Erythroblast (primary cell): ENCODE results near the gene TM9SF4.

Experiments
- GATA1 ChIP-seq: IDR thresholded peaks from 2 replicates; pipeline ENCODE4 v1.6.1; 2011; ENCODE audit warnings: low read depth, mild to moderate bottlenecking, control low read depth, low read length, moderate library complexity
- POLR2A ChIP-seq: IDR thresholded peaks from 2 replicates; pipeline ENCODE4 v1.6.1; 2011; ENCODE audit warnings: mild to moderate bottlenecking, low read length

DNA sequence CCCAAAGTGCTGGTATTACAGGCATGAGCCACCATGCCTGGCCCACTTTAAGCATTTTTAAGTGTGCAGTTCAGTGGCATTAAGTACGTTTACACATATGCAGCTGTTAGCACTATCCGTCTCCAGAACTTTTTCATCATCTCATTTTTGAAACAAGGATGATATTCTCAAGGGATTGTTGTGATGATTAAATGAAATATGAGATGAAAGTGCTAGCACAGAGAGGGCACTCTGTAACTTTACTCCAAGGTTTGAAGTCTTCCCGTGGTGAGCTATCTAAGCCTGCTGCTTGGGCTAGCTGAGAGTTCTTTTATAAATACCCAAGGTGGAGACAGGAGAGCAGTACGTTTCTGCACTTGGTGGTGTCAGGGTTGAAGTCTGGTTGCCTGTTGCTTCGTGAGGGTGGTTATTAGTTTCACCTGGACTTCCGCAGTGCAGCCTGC, 6.6 kb downstream of the TM9SF4 start:
- TF ChIP-seq POLR2A = no peak
- no peak for TF ChIP-seq GATA1
